Naive thymus-derived CD4-positive, alpha-beta T cell (primary cell): ENCODE data around the gene JAKMIP1. TPM values are rescaled to one million over a fixed set of nuclear protein-coding genes. Genes with fewer than 3 reads are reported as not detected.

ENCODE experiments used
- ATAC-seq: fragments of 150-1000 bp; cut with Tn5 transposase; 2 replicates; pipeline ENCODE4 v1.10.0; 2021; ENCODE audit warnings: mild to moderate bottlenecking, moderate library complexity
- CTCF ChIA-PET: fragments of 350-600 bp; sonication (Branson Sonifier 250); formaldehyde crosslinking; loops from one replicate; lab custom pipeline; 2021; ENCODE audit warnings: antibody characterized with exemption; lab: Charles Lee
- POLR2A ChIA-PET: fragments of 350-600 bp; sonication (Branson Sonifier 250); formaldehyde crosslinking; loops from one replicate; lab custom pipeline; 2021; ENCODE audit warnings: antibody characterized with exemption, inconsistent platforms; lab: Charles Lee
- DNase-seq, 9 donors: peaks; one replicate each; pipeline versions ENCODE4 v3.0.0 to v3.0.0-alpha.2; 2020 to 2022; ENCODE audit warnings: mixed read lengths in 1 of 9
- H3K27ac ChIP-seq: one replicate; pipeline ENCODE4 v1.7.0; 2013; ENCODE audit warnings: mild to moderate bottlenecking, low read depth, low read length, moderate library complexity
- H3K27me3 ChIP-seq, 2 donors: one replicate each; pipeline ENCODE4 v1.7.0; 2013; ENCODE audit warnings: low read length in 2 of 2, mild to moderate bottlenecking in 2 of 2, moderate library complexity in 2 of 2; ENCODE audit not compliant: control insufficient read depth in 2 of 2, insufficient read depth in 2 of 2
- H3K36me3 ChIP-seq, 3 experiments: 1 replicate in 2 of 3; 2 replicates in 1 of 3; pipeline ENCODE4 v1.7.0; 2013; ENCODE audit warnings: low read length in 3 of 3, mild to moderate bottlenecking in 3 of 3, moderate library complexity in 1 of 3; ENCODE audit not compliant: insufficient read depth in 3 of 3, control insufficient read depth in 2 of 3
- H3K4me1 ChIP-seq, 2 donors: one replicate each; pipeline ENCODE4 v1.7.0; 2013; ENCODE audit warnings: low read length in 2 of 2, mild to moderate bottlenecking in 2 of 2, moderate library complexity in 1 of 2; ENCODE audit not compliant: control insufficient read depth in 2 of 2, insufficient read depth in 2 of 2
- H3K4me3 ChIP-seq: 2 replicates; pipeline ENCODE4 v1.7.0; 2013; ENCODE audit warnings: mild to moderate bottlenecking, low read length
- H3K9me3 ChIP-seq, 3 experiments: 1 replicate in 2 of 3; 2 replicates in 1 of 3; pipeline ENCODE4 v1.7.0; 2013; ENCODE audit warnings: low read length in 3 of 3; ENCODE audit not compliant: control insufficient read depth in 2 of 3
- H3K27ac Mint-ChIP-seq, 9 donors: one replicate each; pipeline ENCODE4 v1.8.0; 2020 to 2022; ENCODE audit warnings: mixed read lengths in 9 of 9, mild to moderate bottlenecking in 8 of 9, moderate library complexity in 5 of 9, inconsistent platforms in 2 of 9
- H3K27me3 Mint-ChIP-seq, 5 donors: one replicate each; pipeline ENCODE4 v1.8.0; 2021 to 2022; ENCODE audit warnings: mixed read lengths in 5 of 5, mild to moderate bottlenecking in 1 of 5
- H3K36me3 Mint-ChIP-seq, 5 donors: one replicate each; pipeline ENCODE4 v1.8.0; 2020 to 2022; ENCODE audit warnings: mixed read lengths in 5 of 5, mild to moderate bottlenecking in 3 of 5, inconsistent platforms in 1 of 5
- H3K4me1 Mint-ChIP-seq, 7 donors: one replicate each; pipeline ENCODE4 v1.8.0; 2020 to 2022; ENCODE audit warnings: mixed read lengths in 7 of 7, mild to moderate bottlenecking in 3 of 7, inconsistent platforms in 1 of 7
- H3K4me3 Mint-ChIP-seq, 10 donors: one replicate each; pipeline ENCODE4 v1.8.0; 2020 to 2022; ENCODE audit warnings: mild to moderate bottlenecking in 10 of 10, mixed read lengths in 10 of 10, moderate library complexity in 6 of 10, inconsistent platforms in 2 of 10
- H3K9me3 Mint-ChIP-seq, 11 donors: one replicate each; pipeline ENCODE4 v1.8.0; 2020 to 2022; ENCODE audit warnings: mixed read lengths in 11 of 11, mild to moderate bottlenecking in 4 of 11, inconsistent platforms in 1 of 11, moderate library complexity in 1 of 11
- intact Hi-C, 2 donors: fragments of 100-400 bp; cut with micrococcal nuclease; formaldehyde crosslinking; loops; one replicate each; pipeline ENCODE4 v1.15.1; 2023
- polyA plus RNA-seq, 2 donors: library from polyadenylated mRNA; unstranded; fragments of 300-500 nt; fragmentation: Illumina TruSeq; gene quantifications; one replicate each; pipeline ENCODE4 v1.2.3, GENCODE V29; 2021
- total RNA-seq, 6 experiments: library from RNA in 5 of 6; stranded (reverse) in 5 of 6; gene quantifications; 1 replicate in 5 of 6; 2 replicates in 1 of 6; pipeline ENCODE4 v1.2.3 and lab custom pipeline; 2021 to 2026

Gene JAKMIP1
- total and polyA plus RNA-seq, 7 experiments from 2014 or later, result 0.21 to 15.3 (median 2.4) TPM; not detected in 3

GRCh38 chr4:6184169-6184568 is 16.2 kb downstream of the JAKMIP1 start:
- Histone ChIP-seq H3K9me3 (peaks cover 0 to 8% (median 6%) of the 10 kb centered on the region in 3 experiments), H3K4me3 (no peak overlapping the region), H3K36me3 (no peaks in the 10 kb centered on the region), H3K27me3 (no peaks in the 10 kb centered on the region), H3K4me1 (peaks cover 0 to 61% of the 10 kb centered on the region in 2 donors), H3K27ac (no peak overlapping the region)
- peaks cover 5 to 65% (median 22%) of the 10 kb centered on the region in 11 donors for H3K9me3 Mint-ChIP-seq
- peaks cover 0 to 68% (median 0%) of the 10 kb centered on the region in 7 donors for H3K4me1 Mint-ChIP-seq
- H3K36me3 Mint-ChIP-seq, result peaks cover 0 to 45% (median 9%) of the 10 kb centered on the region in 5 donors
- CTCF ChIA-PET, result no interaction called here
- ATAC-seq (no peak), DNase-seq (no peak)
- H3K27me3 Mint-ChIP-seq, result peaks cover 0 to 33% (median 4%) of the 10 kb centered on the region in 5 donors
- intact Hi-C loops, result no loop called here
- H3K27ac Mint-ChIP-seq, result peak overlapping the region in 1 of 9 donors; percentile 84
- H3K4me3 Mint-ChIP-seq, result peak overlapping the region in 1 of 10 donors; percentile 61
- POLR2A ChIA-PET, result no interaction called here

GRCh38 chr4:6183740-6184139 is 16.6 kb downstream of the JAKMIP1 start:
- ChIA-PET POLR2A (no interaction called here), CTCF (no interaction called here)
- intact Hi-C loops, result no loop called here
- Mint-ChIP-seq H3K27ac (peak overlapping the region in 1 of 9 donors; percentile 84), H3K27me3 (peaks cover 0 to 31% (median 7%) of the 10 kb centered on the region in 5 donors), H3K4me1 (peaks cover 0 to 71% (median 0%) of the 10 kb centered on the region in 7 donors), H3K4me3 (peak overlapping the region in 1 of 10 donors; percentile 61), H3K36me3 (peaks cover 0 to 49% (median 10%) of the 10 kb centered on the region in 5 donors), H3K9me3 (peaks cover 5 to 66% (median 22%) of the 10 kb centered on the region in 11 donors)
- no peak overlapping the region for H3K4me3 ChIP-seq
- no peak overlapping the region for H3K27ac ChIP-seq
- DNase-seq (no peak), ATAC-seq (no peak)
- H3K27me3 ChIP-seq, result no peaks in the 10 kb centered on the region
- H3K4me1 ChIP-seq, result peaks cover 0 to 65% of the 10 kb centered on the region in 2 donors
- peaks cover 0 to 10% (median 6%) of the 10 kb centered on the region in 3 experiments for H3K9me3 ChIP-seq
- no peaks in the 10 kb centered on the region for H3K36me3 ChIP-seq

GRCh38 chr4:6182376-6183280 is 17.7 kb downstream of the JAKMIP1 start:
- peaks cover 0 to 51% (median 14%) of the 10 kb centered on the region in 5 donors for H3K36me3 Mint-ChIP-seq
- peaks cover 7 to 66% (median 24%) of the 10 kb centered on the region in 11 donors for H3K9me3 Mint-ChIP-seq
- Histone ChIP-seq H3K9me3 (peaks cover 0 to 13% (median 6%) of the 10 kb centered on the region in 3 experiments), H3K27me3 (no peaks in the 10 kb centered on the region), H3K4me1 (peaks cover 0 to 76% of the 10 kb centered on the region in 2 donors), H3K4me3 (no peak overlapping the region), H3K27ac (no peak overlapping the region), H3K36me3 (no peaks in the 10 kb centered on the region)
- ATAC-seq, result no peak
- peak overlapping the region in 1 of 10 donors; percentile 41 for H3K4me3 Mint-ChIP-seq
- peak overlapping the region in 1 of 9 donors; percentile 96 for H3K27ac Mint-ChIP-seq
- CTCF ChIA-PET, result no interaction called here
- POLR2A ChIA-PET, result no interaction called here
- H3K4me1 Mint-ChIP-seq, result peaks cover 0 to 82% (median 7%) of the 10 kb centered on the region in 7 donors
- H3K27me3 Mint-ChIP-seq, result peaks cover 0 to 37% (median 9%) of the 10 kb centered on the region in 5 donors
- intact Hi-C loops, result no loop called here
- DNase-seq, result no peak

GRCh38 chr4:6180841-6181631 is 19.3 kb downstream of the JAKMIP1 start:
- Mint-ChIP-seq H3K4me3 (peak overlapping the region in 2 of 10 donors; percentile 47 to 73), H3K36me3 (peaks cover 0 to 48% (median 13%) of the 10 kb centered on the region in 5 donors), H3K27ac (peak overlapping the region in 1 of 9 donors; percentile 96), H3K4me1 (peaks cover 0 to 79% (median 10%) of the 10 kb centered on the region in 7 donors), H3K9me3 (peaks cover 5 to 54% (median 17%) of the 10 kb centered on the region in 11 donors), H3K27me3 (peaks cover 0 to 39% (median 9%) of the 10 kb centered on the region in 5 donors)
- Histone ChIP-seq H3K4me1 (peaks cover 0 to 81% of the 10 kb centered on the region in 2 donors), H3K27me3 (no peaks in the 10 kb centered on the region), H3K27ac (no peak overlapping the region), H3K4me3 (no peak overlapping the region), H3K36me3 (no peaks in the 10 kb centered on the region), H3K9me3 (peaks cover 0 to 14% (median 6%) of the 10 kb centered on the region in 3 experiments)
- POLR2A ChIA-PET, result no interaction called here
- ATAC-seq, result peak; percentile 74
- DNase-seq, result peak in 2 of 9 donors; percentile 18 to 52
- CTCF ChIA-PET, result no interaction called here
- intact Hi-C loops, result loop anchor here in 1 of 2 donors (1.0 to 2.0 kb wide), 3 partner anchors 17 to 46 kb away; no protein-coding TSS in a partner anchor

GRCh38 chr4:6179362-6179761 is 21.0 kb downstream of the JAKMIP1 start:
- ATAC-seq (no peak), DNase-seq (peak in 1 of 9 donors; percentile 42)
- peaks cover 2 to 42% (median 15%) of the 10 kb centered on the region in 11 donors for H3K9me3 Mint-ChIP-seq
- CTCF ChIA-PET, result no interaction called here
- H3K27me3 ChIP-seq, result no peaks in the 10 kb centered on the region
- peaks cover 0 to 50% (median 9%) of the 10 kb centered on the region in 5 donors for H3K36me3 Mint-ChIP-seq
- H3K4me3 Mint-ChIP-seq, result peak overlapping the region in 1 of 10 donors; percentile 79
- H3K4me3 ChIP-seq, result no peak overlapping the region
- H3K27me3 Mint-ChIP-seq, result peaks cover 0 to 35% (median 9%) of the 10 kb centered on the region in 5 donors
- POLR2A ChIA-PET, result no interaction called here
- peaks cover 0 to 71% (median 10%) of the 10 kb centered on the region in 7 donors for H3K4me1 Mint-ChIP-seq
- H3K9me3 ChIP-seq, result peaks cover 0 to 14% (median 6%) of the 10 kb centered on the region in 3 experiments
- H3K4me1 ChIP-seq, result peaks cover 0 to 72% of the 10 kb centered on the region in 2 donors
- no peak overlapping the region for H3K27ac ChIP-seq
- H3K36me3 ChIP-seq, result no peaks in the 10 kb centered on the region
- intact Hi-C loops, result no loop called here
- H3K27ac Mint-ChIP-seq, result peak overlapping the region in 1 of 9 donors; percentile 96

GRCh38 chr4:6178757-6179156 is 21.6 kb downstream of the JAKMIP1 start:
- CTCF ChIA-PET, result no interaction called here
- peak overlapping the region in 1 of 10 donors; percentile 79 for H3K4me3 Mint-ChIP-seq
- no peak overlapping the region for H3K4me3 ChIP-seq

More at GRCh38 chr4:6178757-6179156, 21.6 kb downstream of the JAKMIP1 start:
- Mint-ChIP-seq H3K36me3 (peaks cover 0 to 54% (median 9%) of the 10 kb centered on the region in 5 donors), H3K27ac (peak overlapping the region in 1 of 9 donors; percentile 96), H3K4me1 (peaks cover 0 to 65% (median 10%) of the 10 kb centered on the region in 7 donors), H3K9me3 (peaks cover 2 to 41% (median 15%) of the 10 kb centered on the region in 11 donors), H3K27me3 (peaks cover 0 to 35% (median 9%) of the 10 kb centered on the region in 5 donors)
- intact Hi-C loops, result no loop called here
- Histone ChIP-seq H3K36me3 (no peaks in the 10 kb centered on the region), H3K9me3 (peaks cover 0 to 14% (median 6%) of the 10 kb centered on the region in 3 experiments), H3K4me1 (peaks cover 0 to 65% of the 10 kb centered on the region in 2 donors), H3K27ac (no peak overlapping the region), H3K27me3 (no peaks in the 10 kb centered on the region)
- POLR2A ChIA-PET, result no interaction called here
- ATAC-seq (no peak), DNase-seq (no peak)
